ENCODE measurements around the gene RSRP1.
"Not testable (repeated sequence)": the region's sequence is repeated elsewhere in the genome, so short reads cannot be mapped to it uniquely, and the experiment has no call there.

The RSRP1 gene

GRCh38 chr1:25255706-25256577, 8.7 kb upstream of the RSRP1 start:
- no peak for DNase-seq

- DNase-seq, result no peak
Measured at GRCh38 chr1:25253911-25254310, 6.7 kb upstream of the RSRP1 start.

- DNase-seq, result no peak
Measured at GRCh38 chr1:25247829-25248754, 838 bp upstream of the RSRP1 start.

- DNase-seq, result no peak
Measured at GRCh38 chr1:25246600-25247023, 642 bp downstream of the RSRP1 start.

- DNase-seq, result peak; percentile 21 to 39
Measured at GRCh38 chr1:25245809-25246599, 1.2 kb downstream of the RSRP1 start.

- no peak for DNase-seq
Measured at GRCh38 chr1:25245393-25245792, 1.9 kb downstream of the RSRP1 start.

GRCh38 chr1:25243907-25244306, 3.3 kb downstream of the RSRP1 start:
- no peak for DNase-seq

- DNase-seq, result peak; percentile 76 to 87
Measured at GRCh38 chr1:25239681-25240541, 7.3 kb downstream of the RSRP1 start.

- no peak for DNase-seq
Measured at GRCh38 chr1:25238046-25238445, 9.2 kb downstream of the RSRP1 start.

GRCh38 chr1:25236261-25236660, 11.0 kb downstream of the RSRP1 start:
- DNase-seq, result not testable (repeated sequence)

GRCh38 chr1:25235411-25235810, 11.8 kb downstream of the RSRP1 start:
- not testable (repeated sequence) for DNase-seq

GRCh38 chr1:25232866-25233784, 14.1 kb downstream of the RSRP1 start:
- DNase-seq, result peak; percentile 95 to 98

GRCh38 chr1:25232027-25232865, 15.0 kb downstream of the RSRP1 start, which contains the start of gene SYF2:
Gene SYF2 (minus strand): TSS chr1:25232502. CDS start chr1:25232467, 35 bp downstream.
- peak; percentile 92 to 94 for DNase-seq

GRCh38 chr1:25223471-25223870, 23.8 kb downstream of the RSRP1 start:
- no peak for DNase-seq

GRCh38 chr1:25222606-25223005, 24.6 kb downstream of the RSRP1 start:
- DNase-seq, result no peak

GRCh38 chr1:25220666-25221065, 26.6 kb downstream of the RSRP1 start:
- DNase-seq, result no peak

GRCh38 chr1:25219661-25220251, 27.5 kb downstream of the RSRP1 start:
- no peak for DNase-seq

GRCh38 chr1:25217598-25218232, 29.5 kb downstream of the RSRP1 start:
- DNase-seq, result no peak

- DNase-seq, result no peak
Measured at GRCh38 chr1:25217015-25217414, 30.2 kb downstream of the RSRP1 start.

Measured in inflammatory macrophage treated with lipopolysaccharide for 1 hour (primary cell).